PC-3 (cell line): ENCODE results near the gene IL17B. TPM values are rescaled to one million over a fixed set of nuclear protein-coding genes. Genes with fewer than 3 reads are reported as not detected.

Experiments used
- ATAC-seq: fragments of 200-7000 bp; cut with Tn5 transposase; 2 replicates; pipeline ENCODE4 v1.9.1; 2020; ENCODE audit warnings: mild to moderate bottlenecking, moderate library complexity
- BruUV-seq: library from RNA; stranded (reverse); fragments of 400-500 nt; replicated peaks from 2 replicates; lab custom pipeline; 2021; lab: Mats Ljungman, UMichigan
- CTCF ChIA-PET: fragments of 300-600 bp; sonication (Branson Sonifier 250); formaldehyde crosslinking; loops from one replicate; lab custom pipeline; 2022; ENCODE audit warnings: antibody characterized with exemption; lab: Charles Lee
- POLR2A ChIA-PET: fragments of 300-600 bp; sonication (Branson Sonifier 250); formaldehyde crosslinking; loops from one replicate; lab custom pipeline; 2022; ENCODE audit warnings: antibody characterized with exemption; ENCODE audit not compliant: unreplicated experiment; lab: Charles Lee
- DNase-seq: peaks from one replicate; pipeline ENCODE4 v3.0.0-alpha.2; 2015
- H2AFZ ChIP-seq: fragments of 300-600 bp; sonication (generic); 2 replicates; pipeline ENCODE4 v1.6.0; 2016; ENCODE audit warnings: antibody characterized with exemption, low read length
- H3F3A ChIP-seq: fragments of 300-600 bp; sonication (generic); one replicate; pipeline ENCODE4 v1.6.0; 2017; ENCODE audit warnings: antibody characterized with exemption, low read length, control low read depth, mild to moderate bottlenecking; ENCODE audit not compliant: unreplicated experiment
- H3K27ac ChIP-seq: fragments of 300-600 bp; sonication (generic); 2 replicates; pipeline ENCODE4 v1.5.1; 2016; ENCODE audit warnings: mild to moderate bottlenecking, low read length
- H3K27me3 ChIP-seq: fragments of 300-600 bp; sonication (generic); 2 replicates; pipeline ENCODE4 v1.6.1; 2016; ENCODE audit warnings: low read length, mixed read lengths
- H3K36me3 ChIP-seq: fragments of 300-600 bp; sonication (generic); 2 replicates; pipeline ENCODE4 v1.6.1; 2016; ENCODE audit warnings: low read depth, mixed run types, low read length, mixed read lengths
- H3K4me1 ChIP-seq: fragments of 300-600 bp; sonication (generic); 2 replicates; pipeline ENCODE4 v1.5.1; 2016; ENCODE audit warnings: low read length; ENCODE audit not compliant: insufficient read depth
- H3K4me2 ChIP-seq: fragments of 300-600 bp; sonication (generic); 2 replicates; pipeline ENCODE4 v1.6.0; 2016; ENCODE audit warnings: low read length
- H3K4me3 ChIP-seq: fragments of 300-600 bp; sonication (generic); 2 replicates; pipeline ENCODE4 v1.5.1; 2016; ENCODE audit warnings: mild to moderate bottlenecking, low read length, mixed read lengths
- H3K79me2 ChIP-seq: fragments of 300-600 bp; sonication (generic); 2 replicates; pipeline ENCODE4 v1.6.1; 2017; ENCODE audit warnings: low read length, mixed read lengths
- H3K9ac ChIP-seq: fragments of 300-600 bp; sonication (generic); 2 replicates; pipeline ENCODE4 v1.6.0; 2016; ENCODE audit warnings: mild to moderate bottlenecking, low read length
- H3K9me2 ChIP-seq: fragments of 300-600 bp; sonication (generic); replicated peaks from 2 replicates; pipeline ENCODE4 v1.6.1; 2016; ENCODE audit warnings: mixed run types, low read length, mixed read lengths
- H3K9me3 ChIP-seq: fragments of 300-600 bp; sonication (generic); 2 replicates; pipeline ENCODE4 v1.6.1; 2016; ENCODE audit warnings: low read length, mixed read lengths
- H4K20me1 ChIP-seq: fragments of 300-600 bp; sonication (generic); 2 replicates; pipeline ENCODE4 v1.6.1; 2016; ENCODE audit warnings: low read length, mixed read lengths
- EZH2 ChIP-seq: fragments of 300-600 bp; sonication (generic); IDR thresholded peaks from one replicate; pipeline ENCODE4 v1.6.1; 2017; ENCODE audit warnings: antibody characterized with exemption, mild to moderate bottlenecking, low read length; ENCODE audit not compliant: unreplicated experiment
- EZH2phosphoT487 ChIP-seq: fragments of 300-600 bp; sonication (generic); IDR thresholded peaks from 2 replicates; pipeline ENCODE4 v1.6.1; 2018; ENCODE audit warnings: mild to moderate bottlenecking, antibody characterized with exemption, low read length, borderline replicate concordance
- intact Hi-C: fragments of 100-400 bp; cut with micrococcal nuclease; formaldehyde crosslinking; loops from 2 replicates; pipeline ENCODE4 v1.9.0; 2023
- total RNA-seq: library from RNA; depleted of rRNA; stranded (reverse); fragments of >200 nt; gene quantifications from 2 replicates; pipeline ENCODE4 v1.2.3, GENCODE V29; 2014
- TF ChIP-seq, protein P1 (sequence below): fragments of 300-600 bp; sonication (generic); conservative IDR thresholded peaks from 2 replicates; pipeline ENCODE4 v1.5.1; 2017; ENCODE audit warnings: antibody characterized with exemption, low read depth, mild to moderate bottlenecking, low read length

Gene IL17B
- total RNA-seq, 1 experiment from 2014 or later, result not detected

DNA sequence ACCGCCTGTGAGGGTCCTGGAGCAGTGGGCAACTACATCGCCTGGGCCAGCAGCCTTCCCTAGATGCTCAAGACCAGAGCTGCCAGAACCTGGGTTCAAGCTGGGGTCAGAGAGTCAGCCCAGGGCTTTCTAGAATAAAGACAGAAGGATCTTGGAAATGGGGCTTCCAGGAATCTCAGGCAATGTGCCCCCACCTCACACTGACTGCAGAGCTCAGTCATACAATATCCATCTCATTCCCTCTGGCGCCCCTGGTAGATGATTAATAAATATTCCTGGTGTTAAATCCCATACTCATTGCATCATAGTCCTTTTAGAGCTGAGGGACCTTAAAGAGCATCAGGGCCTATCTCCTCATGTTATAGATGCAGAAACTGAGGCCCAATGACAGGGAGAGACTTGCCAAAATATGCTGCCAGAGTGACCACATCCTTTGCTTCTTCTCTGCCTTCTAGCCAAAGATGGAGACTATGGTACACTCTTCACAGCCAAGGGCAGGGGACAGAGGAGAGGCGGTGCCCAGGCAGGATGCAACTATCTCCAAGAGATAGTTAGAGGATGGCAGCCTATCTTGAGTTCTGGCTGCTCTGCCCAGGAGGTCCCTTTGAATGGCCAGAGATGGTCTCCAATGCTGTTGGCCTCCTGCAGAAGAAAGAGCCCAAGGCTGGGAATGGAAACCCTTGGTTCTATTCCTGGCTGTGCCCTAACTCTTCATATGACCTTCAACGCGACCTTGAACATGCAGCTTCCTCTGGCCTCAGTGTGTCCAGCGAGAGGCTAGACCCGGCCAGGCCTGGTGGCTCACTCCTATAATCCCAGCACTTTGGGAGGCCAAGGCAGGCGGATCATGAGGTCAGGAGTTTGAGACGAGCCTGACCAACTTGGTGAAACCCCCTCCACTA is 36.2 kb upstream of the IL17B start:
- Histone ChIP-seq H2AFZ (no peak overlapping the region), H3K27me3 (no peaks in the 10 kb centered on the region), H3K9ac (no peak overlapping the region), H4K20me1 (no peaks in the 10 kb centered on the region), H3K4me2 (no peak overlapping the region), H3K9me3 (no peaks in the 10 kb centered on the region), H3K4me1 (no peaks in the 10 kb centered on the region), H3K9me2 (no peaks in the 10 kb centered on the region), H3K4me3 (no peak overlapping the region), H3K79me2 (no peaks in the 10 kb centered on the region), H3K36me3 (no peaks in the 10 kb centered on the region), H3K27ac (no peak overlapping the region), H3F3A (no peaks in the 10 kb centered on the region)
- ATAC-seq, result no peak
- BruUV-seq, result no TSS peak
- TF ChIP-seq EZH2, result no peak
- no peak for TF ChIP-seq EZH2phosphoT487
- TF ChIP-seq, protein P1, sequence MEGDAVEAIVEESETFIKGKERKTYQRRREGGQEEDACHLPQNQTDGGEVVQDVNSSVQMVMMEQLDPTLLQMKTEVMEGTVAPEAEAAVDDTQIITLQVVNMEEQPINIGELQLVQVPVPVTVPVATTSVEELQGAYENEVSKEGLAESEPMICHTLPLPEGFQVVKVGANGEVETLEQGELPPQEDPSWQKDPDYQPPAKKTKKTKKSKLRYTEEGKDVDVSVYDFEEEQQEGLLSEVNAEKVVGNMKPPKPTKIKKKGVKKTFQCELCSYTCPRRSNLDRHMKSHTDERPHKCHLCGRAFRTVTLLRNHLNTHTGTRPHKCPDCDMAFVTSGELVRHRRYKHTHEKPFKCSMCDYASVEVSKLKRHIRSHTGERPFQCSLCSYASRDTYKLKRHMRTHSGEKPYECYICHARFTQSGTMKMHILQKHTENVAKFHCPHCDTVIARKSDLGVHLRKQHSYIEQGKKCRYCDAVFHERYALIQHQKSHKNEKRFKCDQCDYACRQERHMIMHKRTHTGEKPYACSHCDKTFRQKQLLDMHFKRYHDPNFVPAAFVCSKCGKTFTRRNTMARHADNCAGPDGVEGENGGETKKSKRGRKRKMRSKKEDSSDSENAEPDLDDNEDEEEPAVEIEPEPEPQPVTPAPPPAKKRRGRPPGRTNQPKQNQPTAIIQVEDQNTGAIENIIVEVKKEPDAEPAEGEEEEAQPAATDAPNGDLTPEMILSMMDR, result no peak
- intact Hi-C loops, result no loop called here
- ChIA-PET POLR2A (no interaction called here), CTCF (no interaction called here)
- DNase-seq, result no peak

DNA sequence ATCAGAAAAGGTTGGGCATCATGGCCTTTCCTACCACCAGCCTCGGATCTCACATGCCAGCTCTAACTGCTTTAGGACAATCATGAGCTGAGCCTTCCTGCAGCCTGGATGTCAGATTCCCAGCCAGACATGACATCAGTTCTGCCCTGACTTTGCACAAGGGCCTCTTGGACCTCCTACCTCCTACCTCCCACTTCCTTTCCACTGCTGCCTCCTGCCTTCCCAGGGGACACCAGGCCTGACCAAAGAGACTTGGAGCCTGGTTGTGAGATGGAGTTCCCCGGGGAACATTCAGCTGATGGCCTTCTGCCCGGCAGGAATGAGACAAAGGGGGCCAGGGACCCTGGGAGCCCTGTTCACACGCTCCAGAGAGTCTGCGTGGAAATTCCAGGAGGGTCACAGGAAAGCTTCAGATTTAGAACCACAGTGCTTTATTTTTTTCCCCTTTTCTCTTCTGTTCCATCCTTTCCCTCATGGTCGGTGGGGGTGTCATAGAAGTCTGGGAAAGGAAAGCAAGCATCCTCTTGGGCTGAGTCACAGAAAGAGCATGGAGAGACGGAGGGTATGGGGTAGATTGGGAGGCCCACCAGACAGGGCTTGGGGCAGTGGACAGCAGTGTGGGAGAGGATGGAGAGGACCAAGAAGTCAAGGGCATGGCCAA is 35.4 kb upstream of the IL17B start:
- CTCF ChIA-PET, result no interaction called here
- no TSS peak for BruUV-seq

More for the DNA sequence above, 35.4 kb upstream of the IL17B start:
- Histone ChIP-seq H3K4me1 (no peaks in the 10 kb centered on the region), H3K27me3 (no peaks in the 10 kb centered on the region), H3K9me3 (no peaks in the 10 kb centered on the region), H3K27ac (no peak overlapping the region), H3K36me3 (no peaks in the 10 kb centered on the region), H3K9me2 (no peaks in the 10 kb centered on the region), H3K4me3 (no peak overlapping the region), H3F3A (no peaks in the 10 kb centered on the region), H3K9ac (no peak overlapping the region), H3K79me2 (no peaks in the 10 kb centered on the region), H3K4me2 (no peak overlapping the region), H2AFZ (no peak overlapping the region), H4K20me1 (no peaks in the 10 kb centered on the region)
- POLR2A ChIA-PET, result no interaction called here
- TF ChIP-seq EZH2 (no peak), EZH2phosphoT487 (no peak)
- TF ChIP-seq, protein P1, result no peak
- intact Hi-C loops, result no loop called here
- ATAC-seq, result no peak
- DNase-seq, result no peak
